Activated naive CD4-positive, alpha-beta T cell (primary cell): ENCODE results near the gene PRSS57.
"Not testable (repeated sequence)": the region's sequence is repeated elsewhere in the genome, so short reads cannot be mapped to it uniquely, and the experiment has no call there.

Experiments used
- DNase-seq, 4 experiments: peaks; one replicate each; lab custom pipeline; 2025; lab: John Stamatoyannopoulos, UW

PRSS57 gene

GRCh38 chr19:674282-675151, 20.7 kb downstream of the PRSS57 start:
- DNase-seq: no peak

GRCh38 chr19:670609-671075, 24.6 kb downstream of the PRSS57 start:
- no peak for DNase-seq

- not testable (repeated sequence) for DNase-seq
Measured at GRCh38 chr19:668675-669434, 26.4 kb downstream of the PRSS57 start.

DNA sequence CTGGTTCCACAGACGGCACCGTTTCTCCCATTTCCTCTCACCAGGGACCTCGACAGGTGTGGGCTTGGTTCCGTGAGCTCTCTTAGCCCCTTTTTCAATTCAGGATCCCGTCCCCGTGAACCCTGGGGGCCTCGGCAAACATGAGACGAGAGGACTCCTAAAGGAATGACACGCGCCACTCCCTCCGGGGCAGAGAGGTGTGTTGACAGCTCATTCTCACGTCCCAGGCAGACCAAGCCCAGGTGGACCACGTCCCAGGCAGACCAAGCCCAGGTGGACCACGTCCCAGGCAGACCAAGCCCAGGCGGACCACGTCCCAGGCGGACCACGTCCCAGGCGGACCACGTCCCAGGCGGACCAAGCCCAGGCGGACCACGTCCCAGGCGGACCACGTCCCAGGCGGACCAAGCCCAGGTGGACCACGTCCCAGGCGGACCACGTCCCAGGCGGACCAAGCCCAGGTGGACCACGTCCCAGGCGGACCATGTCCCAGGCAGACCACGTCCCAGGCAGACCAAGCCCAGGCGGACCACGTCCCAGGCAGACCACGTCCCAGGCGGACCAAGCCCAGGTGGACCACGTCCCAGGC, 28.2 kb downstream of the PRSS57 start:
- DNase-seq: not testable (repeated sequence)

DNA sequence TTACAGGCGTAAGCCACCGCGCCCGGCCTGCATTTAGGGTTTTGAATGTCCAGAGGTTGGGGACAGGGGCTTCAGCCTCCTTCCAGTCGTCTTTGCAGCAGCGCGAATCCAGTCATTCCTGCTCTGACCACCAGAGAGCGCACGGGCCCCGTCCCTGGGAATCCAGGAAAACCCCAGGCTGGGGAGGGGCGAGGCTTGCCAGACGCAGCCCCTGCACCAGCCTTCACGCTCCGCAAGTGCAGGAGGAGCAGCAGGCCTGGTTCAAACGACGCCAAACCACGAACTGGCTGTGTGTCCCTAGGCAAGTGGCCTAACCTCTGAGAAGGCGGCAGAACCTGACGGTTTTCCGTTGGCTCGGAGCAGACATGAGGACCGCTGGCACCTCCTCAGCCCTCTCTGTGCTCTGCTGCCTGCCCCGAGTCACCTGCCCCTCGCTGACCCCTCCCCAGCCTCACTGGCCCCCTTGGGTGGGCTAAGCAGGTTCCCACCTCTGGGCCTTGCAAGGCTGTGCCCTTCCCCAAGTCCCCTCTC, 30.3 kb downstream of the PRSS57 start:
- DNase-seq: peak; percentile 43 to 73 (median 66)

GRCh38 chr19:663682-664117, 31.6 kb downstream of the PRSS57 start:
- DNase-seq: no peak

DNA sequence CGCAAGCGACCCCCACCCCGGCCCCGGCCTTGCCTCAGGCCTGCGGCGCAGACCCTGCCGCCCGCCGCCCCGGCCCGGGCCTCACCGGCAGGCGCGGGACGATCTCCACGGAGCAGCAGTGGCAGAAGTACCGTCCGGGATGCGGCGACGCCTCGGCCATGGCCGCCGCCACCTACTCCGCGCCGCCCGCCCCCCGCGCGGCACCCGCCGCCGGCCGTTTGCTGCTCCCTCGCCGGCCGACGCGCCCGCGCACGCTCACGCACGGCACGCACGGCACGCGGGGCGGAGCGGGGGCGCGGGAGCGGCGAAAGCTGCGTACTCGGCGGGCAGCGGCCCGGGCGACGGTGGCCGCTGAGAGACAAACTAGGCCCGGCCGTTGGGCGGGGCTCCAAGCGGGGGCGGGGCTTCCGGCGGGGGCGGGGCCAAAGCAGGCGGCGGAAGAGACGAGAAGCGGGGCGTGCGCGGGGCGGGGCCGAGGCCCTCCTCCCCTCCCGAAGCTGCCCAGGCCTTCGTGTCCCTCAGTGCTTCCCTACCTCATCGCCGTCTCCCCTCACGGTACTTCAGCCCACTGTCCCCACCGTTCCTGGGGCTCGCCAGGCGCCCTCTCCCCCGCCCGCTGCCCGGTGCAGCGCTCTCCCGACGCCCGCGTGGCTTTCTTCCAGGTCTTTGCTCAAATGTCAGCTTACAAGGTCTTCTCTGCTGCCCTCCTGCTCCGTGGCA, 32.1 kb downstream of the PRSS57 start, which contains the start of gene RNF126:
TSS of gene RNF126 (minus strand) at position 253 of the 720 bp plus-strand sequence. CDS start at position 160, 93 bp downstream.
- DNase-seq: peak; percentile 88 to 94 (median 89)

- DNase-seq: peak; percentile 26 to 61 (median 39)
Measured at GRCh38 chr19:662207-662961, 32.9 kb downstream of the PRSS57 start.

DNA sequence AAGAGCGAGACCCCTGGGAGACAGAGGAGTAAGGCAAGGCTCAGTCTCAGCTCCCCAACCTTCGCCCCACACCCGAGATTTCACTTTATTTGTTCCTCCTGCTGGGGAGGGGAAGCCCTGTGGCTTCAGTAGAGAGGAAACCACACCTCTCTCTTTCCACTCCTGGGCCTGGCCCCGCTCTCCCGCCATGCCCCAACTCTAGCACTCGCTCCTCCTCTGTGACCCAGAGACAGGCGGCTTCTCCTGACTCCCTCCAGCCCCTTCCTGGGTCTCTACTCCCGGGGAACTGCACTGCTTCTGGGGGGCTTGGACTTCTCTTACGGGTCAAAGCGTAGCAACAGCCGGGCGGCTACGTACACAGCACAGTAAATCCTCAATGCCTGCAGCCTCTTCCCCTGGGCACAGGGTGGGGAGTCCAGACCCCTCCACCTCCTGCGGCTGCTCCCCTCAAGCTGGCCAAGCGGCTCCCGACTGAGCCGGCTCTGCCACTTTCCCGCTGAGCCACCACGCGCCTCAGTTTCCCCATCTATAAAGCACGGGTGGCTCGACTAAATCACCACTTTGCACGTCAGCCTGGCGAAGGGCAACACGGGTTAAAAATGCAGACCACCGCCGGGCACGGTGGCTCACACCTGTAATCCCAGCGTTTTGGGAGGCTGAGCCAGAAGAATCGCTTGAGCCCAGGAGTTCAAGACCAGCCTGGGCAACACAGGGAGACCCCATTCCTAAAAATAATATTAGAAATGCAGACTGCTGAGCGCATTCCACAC, 33.6 kb downstream of the PRSS57 start:
- DNase-seq: peak; percentile 19 to 50 (median 30)

GRCh38 chr19:660793-661426, 34.3 kb downstream of the PRSS57 start:
- DNase-seq: no peak

DNA sequence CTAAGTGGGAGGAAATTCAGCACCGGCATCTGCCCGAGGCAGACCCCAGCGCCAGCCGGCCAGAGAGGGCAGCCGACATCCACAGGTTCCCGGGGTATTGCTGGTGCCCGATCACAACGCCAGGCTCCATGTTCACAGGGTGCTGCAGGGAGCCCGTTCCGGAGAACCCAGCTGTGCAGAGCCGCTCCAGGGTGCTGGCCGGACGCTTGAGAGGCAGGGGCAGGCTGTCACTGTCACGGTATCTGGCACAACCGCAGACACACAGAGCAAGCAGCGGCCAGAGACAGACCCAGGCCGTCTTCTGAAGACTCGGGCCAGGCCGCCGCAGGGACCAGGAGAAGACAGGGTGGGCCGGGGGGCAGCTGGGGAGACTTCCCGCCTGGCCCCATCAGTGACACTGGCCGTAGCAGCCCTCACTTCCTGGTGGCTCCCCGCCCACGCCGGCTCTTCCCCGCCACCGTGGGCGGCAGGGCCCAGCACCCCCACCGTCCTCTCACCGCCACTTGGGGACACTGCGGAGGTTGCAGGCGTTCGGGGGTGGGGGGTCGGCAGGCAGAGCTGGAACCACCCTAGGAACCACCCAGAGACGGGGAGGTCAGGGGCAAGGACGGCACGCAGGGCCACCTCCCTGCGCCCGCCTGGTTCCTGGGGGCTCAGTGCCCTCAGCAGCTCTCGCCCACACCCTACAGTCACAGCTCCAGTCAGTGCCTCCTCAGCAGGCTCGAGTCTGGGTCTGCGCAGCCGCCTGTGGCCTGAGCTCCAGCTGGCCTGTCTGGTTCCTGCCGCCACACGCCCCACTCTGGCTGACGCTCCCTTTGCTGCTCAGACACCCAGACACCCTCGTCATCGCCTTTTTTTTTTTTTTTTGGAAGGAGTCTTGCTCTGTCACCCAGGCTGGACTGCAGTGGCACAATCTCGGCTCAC, 36.1 kb downstream of the PRSS57 start:
- DNase-seq: no peak

GRCh38 chr19:658059-658839, 37.0 kb downstream of the PRSS57 start:
- no peak for DNase-seq

- no peak for DNase-seq
Measured at GRCh38 chr19:657611-658010, 37.6 kb downstream of the PRSS57 start.

DNA sequence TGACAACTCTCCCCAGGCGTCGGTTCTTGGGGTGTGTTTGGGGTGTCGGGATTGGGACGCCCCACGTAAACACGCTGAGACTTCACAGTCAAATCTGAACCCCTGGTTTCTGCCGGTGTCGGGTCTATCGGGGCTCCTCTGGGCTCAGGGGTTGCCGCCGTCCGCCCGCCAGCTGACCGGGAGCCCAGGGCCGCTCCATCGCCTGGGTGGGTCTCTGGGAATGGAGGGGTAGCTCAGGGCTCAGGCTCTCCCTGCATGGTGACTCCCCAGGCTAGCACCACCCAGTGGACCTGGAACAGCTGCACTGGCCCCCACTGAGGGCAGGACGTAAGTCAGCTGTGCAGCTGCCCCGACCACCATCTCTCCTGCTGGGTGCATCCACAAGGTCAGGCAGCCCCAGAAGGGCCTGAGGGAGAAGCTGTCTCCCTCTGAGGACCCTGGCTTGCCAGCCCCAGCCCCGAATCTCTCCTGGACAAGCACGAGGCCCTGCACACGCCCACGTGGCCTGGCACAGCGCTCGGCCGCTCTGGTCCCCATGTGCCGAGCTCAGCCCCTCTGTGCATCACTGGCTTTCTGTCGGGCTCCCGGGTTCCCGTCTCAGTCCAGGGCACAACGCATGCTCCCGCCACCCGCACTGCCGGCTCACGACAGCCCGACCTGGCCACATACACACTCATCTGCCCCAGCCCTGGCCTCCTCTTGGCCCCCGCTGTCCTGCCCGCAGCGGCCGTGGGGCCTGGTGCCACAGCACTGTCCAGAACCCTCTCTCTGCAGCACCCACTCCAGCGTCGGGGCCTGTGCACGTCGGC, 38.3 kb downstream of the PRSS57 start:
- DNase-seq: no peak

DNA sequence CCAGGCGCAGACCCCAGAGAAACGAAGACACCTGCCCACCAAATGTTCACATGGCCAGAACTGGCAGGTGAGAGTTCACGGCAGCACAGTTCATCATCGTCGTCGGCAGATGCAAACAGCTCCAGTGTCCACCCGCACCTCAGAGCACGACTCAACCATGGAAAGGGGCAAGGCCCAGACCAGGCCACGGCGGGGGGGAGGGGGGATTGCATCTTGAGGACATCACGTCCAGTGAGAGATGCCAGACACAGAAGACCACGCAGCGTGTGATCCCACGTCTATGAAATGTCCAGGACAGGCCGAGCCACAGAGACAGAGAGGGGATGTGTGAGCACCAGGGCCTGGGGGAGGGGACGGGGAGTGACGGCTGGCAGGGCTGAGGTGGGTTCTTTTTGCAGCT, 39.6 kb downstream of the PRSS57 start:
- DNase-seq: no peak

- DNase-seq: no peak
Measured at GRCh38 chr19:653425-653824, 41.8 kb downstream of the PRSS57 start.
